Chondrocyte (in vitro differentiated cells): ENCODE data around the gene HCRTR1. TPM values are rescaled to one million over a fixed set of nuclear protein-coding genes. Genes with fewer than 3 reads are reported as not detected.

Experiments used
- DNase-seq: peaks from one replicate; pipeline ENCODE4 v3.0.0; 2021; ENCODE audit warnings: mixed read lengths, low spot score
- H3K27ac Mint-ChIP-seq: one replicate; pipeline ENCODE4 v1.8.0; 2021; ENCODE audit warnings: mild to moderate bottlenecking, moderate library complexity, mixed read lengths; ENCODE audit not compliant: unreplicated experiment
- H3K27me3 Mint-ChIP-seq: 2 replicates; pipeline ENCODE4 v1.8.0; 2021; ENCODE audit warnings: low read depth, mixed read lengths
- H3K36me3 Mint-ChIP-seq: 2 replicates; pipeline ENCODE4 v1.8.0; 2021; ENCODE audit warnings: low read depth, mixed read lengths
- H3K4me1 Mint-ChIP-seq: 2 replicates; pipeline ENCODE4 v1.8.0; 2021; ENCODE audit warnings: low read depth, mild to moderate bottlenecking, mixed read lengths
- H3K4me3 Mint-ChIP-seq: one replicate; pipeline ENCODE4 v1.8.0; 2021; ENCODE audit warnings: mild to moderate bottlenecking, moderate library complexity, mixed read lengths; ENCODE audit not compliant: unreplicated experiment
- H3K9me3 Mint-ChIP-seq: 2 replicates; pipeline ENCODE4 v1.8.0; 2021; ENCODE audit warnings: low read depth, mixed read lengths
- total RNA-seq: library from RNA; stranded (reverse); gene quantifications from 3 replicates; pipeline ENCODE4 v1.2.1, GENCODE V29; 2021
- TF ChIP-seq, protein P1 (sequence below): fragments of 200-600 bp; sonication (generic); IDR thresholded peaks from 2 replicates; pipeline ENCODE4 v1.5.0; 2021; ENCODE audit warnings: antibody characterized with exemption, mild to moderate bottlenecking, moderate library complexity

HCRTR1 gene
- total RNA-seq, 1 donor from 2014 or later = 0.45 TPM

DNA sequence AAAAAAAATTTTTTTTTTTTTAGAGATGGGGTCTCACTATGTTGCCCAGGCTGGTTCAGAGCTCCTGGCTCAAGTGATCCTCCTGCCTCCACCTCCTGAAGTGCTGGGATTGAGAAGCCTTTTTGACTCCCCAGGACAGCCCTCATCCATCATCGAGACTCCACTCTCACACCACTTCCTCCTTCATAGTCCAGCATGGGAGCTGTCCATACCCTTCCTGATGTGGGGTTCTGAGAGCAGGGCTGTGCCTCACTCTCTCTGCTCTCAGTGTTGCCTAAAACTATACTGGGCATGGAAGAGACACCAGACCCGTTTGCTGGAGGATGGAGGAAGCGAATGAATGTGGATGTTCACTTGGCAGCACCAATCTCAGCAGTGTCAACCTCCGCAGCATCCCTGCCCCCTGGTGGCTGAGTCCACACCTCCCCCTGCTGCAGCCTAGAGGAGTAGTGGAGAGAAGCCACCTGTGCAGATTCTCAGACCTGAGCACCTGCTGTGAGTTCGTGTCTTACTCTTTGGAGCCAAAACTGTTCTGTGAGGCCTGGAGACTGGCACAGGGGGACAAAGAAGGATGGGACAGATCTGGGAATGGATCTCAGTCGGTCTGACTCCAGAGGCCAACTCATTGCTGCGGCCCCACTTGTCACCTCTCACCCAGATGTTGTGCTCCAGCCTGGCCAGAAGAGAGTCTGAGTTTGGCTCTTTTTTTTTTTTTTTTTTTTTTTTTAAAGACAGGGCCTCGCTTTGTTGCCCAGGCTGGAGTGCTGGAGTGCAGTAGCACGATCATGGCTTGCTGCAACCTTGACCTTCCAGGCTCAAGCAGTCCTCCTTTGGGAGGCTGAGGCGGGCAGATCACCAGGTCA lies 23.5 kb upstream of the HCRTR1 start:
- Mint-ChIP-seq H3K4me1 (peaks cover 21% of the 10 kb centered on the region), H3K4me3 (no peak overlapping the region), H3K27ac (no peak overlapping the region), H3K9me3 (no peaks in the 10 kb centered on the region), H3K36me3 (no peaks in the 10 kb centered on the region), H3K27me3 (peaks cover 3% of the 10 kb centered on the region)
- DNase-seq = no peak
- TF ChIP-seq, protein P1, sequence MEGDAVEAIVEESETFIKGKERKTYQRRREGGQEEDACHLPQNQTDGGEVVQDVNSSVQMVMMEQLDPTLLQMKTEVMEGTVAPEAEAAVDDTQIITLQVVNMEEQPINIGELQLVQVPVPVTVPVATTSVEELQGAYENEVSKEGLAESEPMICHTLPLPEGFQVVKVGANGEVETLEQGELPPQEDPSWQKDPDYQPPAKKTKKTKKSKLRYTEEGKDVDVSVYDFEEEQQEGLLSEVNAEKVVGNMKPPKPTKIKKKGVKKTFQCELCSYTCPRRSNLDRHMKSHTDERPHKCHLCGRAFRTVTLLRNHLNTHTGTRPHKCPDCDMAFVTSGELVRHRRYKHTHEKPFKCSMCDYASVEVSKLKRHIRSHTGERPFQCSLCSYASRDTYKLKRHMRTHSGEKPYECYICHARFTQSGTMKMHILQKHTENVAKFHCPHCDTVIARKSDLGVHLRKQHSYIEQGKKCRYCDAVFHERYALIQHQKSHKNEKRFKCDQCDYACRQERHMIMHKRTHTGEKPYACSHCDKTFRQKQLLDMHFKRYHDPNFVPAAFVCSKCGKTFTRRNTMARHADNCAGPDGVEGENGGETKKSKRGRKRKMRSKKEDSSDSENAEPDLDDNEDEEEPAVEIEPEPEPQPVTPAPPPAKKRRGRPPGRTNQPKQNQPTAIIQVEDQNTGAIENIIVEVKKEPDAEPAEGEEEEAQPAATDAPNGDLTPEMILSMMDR = peak; percentile 86

- Mint-ChIP-seq H3K27me3 (peaks cover 3% of the 10 kb centered on the region), H3K27ac (no peak overlapping the region), H3K4me3 (no peak overlapping the region), H3K9me3 (no peaks in the 10 kb centered on the region), H3K36me3 (no peaks in the 10 kb centered on the region), H3K4me1 (peaks cover 15% of the 10 kb centered on the region)
- TF ChIP-seq, protein P1 = no peak
- DNase-seq = no peak
Observed at GRCh38 chr1:31595836-31596736, 21.4 kb upstream of the HCRTR1 start.

GRCh38 chr1:31596737-31597097 lies 20.8 kb upstream of the HCRTR1 start:
- DNase-seq = no peak
- Mint-ChIP-seq H3K9me3 (no peaks in the 10 kb centered on the region), H3K4me1 (peaks cover 8% of the 10 kb centered on the region), H3K4me3 (no peak overlapping the region), H3K27me3 (peaks cover 3% of the 10 kb centered on the region), H3K36me3 (no peaks in the 10 kb centered on the region), H3K27ac (no peak overlapping the region)
- TF ChIP-seq, protein P1 = no peak

DNA sequence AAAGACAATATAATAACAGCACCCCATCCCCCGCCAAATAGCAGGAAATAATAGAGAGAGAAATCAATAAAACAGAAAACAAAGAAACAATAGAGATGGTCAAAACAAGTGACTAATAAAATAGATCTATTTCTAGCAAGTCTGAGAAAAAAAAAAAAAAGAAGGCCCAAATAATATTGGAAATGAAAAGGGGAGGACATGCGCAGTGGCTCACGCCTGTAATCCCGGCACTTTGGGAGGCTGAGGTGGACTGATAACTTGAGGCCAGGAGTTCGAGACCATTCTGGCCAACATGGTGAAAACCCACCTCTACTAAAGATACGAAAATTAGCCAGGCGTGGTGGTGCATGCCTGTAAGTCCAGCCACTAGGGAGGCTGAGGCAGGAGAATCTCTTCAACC lies 18.5 kb upstream of the HCRTR1 start:
- Mint-ChIP-seq H3K27me3 (peaks cover 6% of the 10 kb centered on the region), H3K27ac (no peak overlapping the region), H3K4me3 (no peak overlapping the region), H3K4me1 (no peaks in the 10 kb centered on the region), H3K36me3 (peaks cover 2% of the 10 kb centered on the region), H3K9me3 (no peaks in the 10 kb centered on the region)
- DNase-seq = no peak
- TF ChIP-seq, protein P1 = no peak

DNA sequence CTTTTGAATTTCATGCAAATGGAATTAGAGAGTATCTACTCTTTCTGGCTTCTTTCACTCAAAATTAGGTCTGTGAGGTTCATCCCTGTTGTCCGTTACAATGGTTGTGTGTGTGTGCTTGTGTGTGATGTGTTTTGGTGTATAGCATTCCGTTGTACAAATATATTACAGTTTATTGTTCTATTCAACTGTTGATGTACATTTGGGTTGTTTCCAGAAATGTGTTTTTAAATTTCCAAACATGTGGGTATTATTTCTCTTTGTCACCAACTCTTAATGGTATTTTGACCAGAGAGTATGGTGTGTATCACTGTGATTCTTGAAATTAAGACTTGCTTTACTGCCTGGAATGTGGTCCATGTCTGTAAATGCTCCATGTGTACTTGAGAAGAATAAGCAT lies 16.8 kb upstream of the HCRTR1 start:
- Mint-ChIP-seq H3K9me3 (no peaks in the 10 kb centered on the region), H3K4me3 (no peak overlapping the region), H3K27ac (no peak overlapping the region), H3K27me3 (peaks cover 6% of the 10 kb centered on the region), H3K36me3 (peaks cover 2% of the 10 kb centered on the region), H3K4me1 (no peaks in the 10 kb centered on the region)
- no peak for DNase-seq
- TF ChIP-seq, protein P1 = no peak
